Heart right ventricle (tissue), 16 donors: ENCODE results near the gene STARD7. TPM values are rescaled to one million over a fixed set of nuclear protein-coding genes. Genes with fewer than 3 reads are reported as not detected.

Source experiments
- ATAC-seq, 8 donors: fragments of 200-7000 bp; cut with Tn5 transposase; one replicate each; pipeline ENCODE4 v1.9.1; 2020; ENCODE audit warnings: mild to moderate bottlenecking in 8 of 8, moderate library complexity in 8 of 8, moderate number of reproducible peaks in 1 of 8
- DNase-seq, 2 donors: peaks; one replicate each; pipeline ENCODE4 v3.0.0-alpha.2; 2020
- H3K27ac ChIP-seq, 10 donors: fragments of 200-600 bp; sonication (generic) in 2 of 10; one replicate each; pipeline versions ENCODE4 v1.5.0 to v1.8.0; 2020 to 2022; ENCODE audit warnings: mild to moderate bottlenecking in 3 of 10
- H3K27me3 ChIP-seq, 7 donors: fragments of 200-600 bp; one replicate each; pipeline ENCODE4 v1.8.0; 2021 to 2022; ENCODE audit warnings: mild to moderate bottlenecking in 2 of 7
- H3K36me3 ChIP-seq, 9 donors: fragments of 200-600 bp; sonication (generic) in 1 of 9; one replicate each; pipeline versions ENCODE4 v1.5.0 to v1.8.0; 2020 to 2022; ENCODE audit warnings: mild to moderate bottlenecking in 2 of 9
- H3K4me1 ChIP-seq, 9 donors: fragments of 200-600 bp; sonication (generic) in 1 of 9; one replicate each; pipeline versions ENCODE4 v1.5.0 to v1.8.0; 2020 to 2022; ENCODE audit warnings: mild to moderate bottlenecking in 4 of 9
- H3K4me3 ChIP-seq, 10 donors: fragments of 200-600 bp; sonication (generic) in 2 of 10; one replicate each; pipeline versions ENCODE4 v1.5.0 to v1.8.0; 2020 to 2022; ENCODE audit warnings: mild to moderate bottlenecking in 7 of 10, moderate library complexity in 2 of 10
- H3K9me3 ChIP-seq, 11 donors: fragments of 200-600 bp in 10 of 11; sonication (generic) in 2 of 11; one replicate each; pipeline versions ENCODE4 v1.5.0 to v1.8.0; 2013 to 2022; ENCODE audit warnings: mild to moderate bottlenecking in 2 of 11, control low read depth in 1 of 11, moderate library complexity in 1 of 11
- CTCF ChIP-seq, 9 donors: fragments of 200-600 bp; sonication (generic) in 2 of 9; IDR thresholded peaks; one replicate each; pipeline versions ENCODE4 v1.5.0 to v1.8.0; 2021 to 2022; ENCODE audit warnings: antibody characterized with exemption in 9 of 9, mild to moderate bottlenecking in 5 of 9, moderate library complexity in 1 of 9
- whole genome bisulfite sequencing, 2 donors: extraction: QIAGEN DNeasy Blood & Tissue Kit; methylation state at CpG; one replicate each; pipeline ENCODE4 v1.1.7; 2013; ENCODE audit warnings: inconsistent platforms in 1 of 2; 5-methylcytosine and 5-hydroxymethylcytosine counted together
- intact Hi-C, 10 donors: fragments of 100-400 bp; cut with DNase I; formaldehyde crosslinking; loops; one replicate each; pipeline versions ENCODE4 v1.11.1 to v1.14.2; 2022
- polyA plus RNA-seq, 2 donors: library from polyadenylated mRNA; stranded (reverse); fragments of 200-250 nt; gene quantifications; one replicate each; pipeline ENCODE4 v1.2.3, GENCODE V29; 2013
- total RNA-seq, 10 donors: library from RNA; stranded (reverse); fragmentation: NEBNext Ultra II Directional in 3 of 10; extraction: Animal tissue kit (Norgen Biotek cat#: 25700) in 3 of 10; gene quantifications; one replicate each; pipeline versions ENCODE4 v1.2.1 to v1.2.4, GENCODE V29; 2021 to 2023
- donor health status: Arrhythmogenic right ventricular cardiomyopathy.
- donor health status: ischemic (EF 13 %, LVEDD 7.1; RV severe dilation, severe dysfunction).
- donor health status: healthy with polysubstance abuse.
- donor health status: DM: no; HTN: yes; CAD: no.
- donor health status: DM: no; HTN: no; CAD: no.
- donor health status: ischemic (EF 25% LVEDD 6.9; RV normal size, moderate dysfunction).
- donor health status: ischemic (EF 25% LVEDD 5.7; RV mildly dilated, moderate dysfunction).
- donor health status: healthy.
- donor health status: DM: yes; HTN: yes; CAD: no.
- donor health status: Ischemic cardiomyopathy.
- donor health status: ischemic (EF 35%, LVEDD 5.7; RV mildly dilated, moderate dysfunction).
- donor health status: nonischemic (EF 11% LVEDD 7.7; RV severe dilation, severe dysfunction).
- donor health status: DM: yes; HTN: yes; CAD: no.
- donor health status: PGD.
- donor health status: ischemic (EF 29% LVEDD 5.4; RV normal size, mild dysfunction).
- donor health status: nonischemic (EF 23%, LVEDD 6.1; RV moderate dilation, normal function).

STARD7 gene
- total and polyA plus RNA-seq, 12 donors: 50.8 to 397 (median 191) TPM

- WGBS, 2 donors: 79 to 84% methylated on average over 17 of the region's 17 CpGs
- H3K4me3 ChIP-seq: no peak overlapping the region
- DNase-seq (no peak), ATAC-seq (no peak)
- H3K27me3 ChIP-seq: peaks cover 0 to 12% (median 0%) of the 10 kb centered on the region in 7 donors
- H3K4me1 ChIP-seq: peaks cover 0 to 20% (median 0%) of the 10 kb centered on the region in 9 donors
- no peak for TF ChIP-seq CTCF (IDR thresholded peaks at IDR 0.05)
- H3K36me3 ChIP-seq: no peaks in the 10 kb centered on the region
- H3K27ac ChIP-seq: peak overlapping the region in 1 of 10 donors; percentile 6
- H3K9me3 ChIP-seq: peaks cover 0 to 9% (median 0%) of the 10 kb centered on the region in 11 donors
- intact Hi-C loops: no loop called here
Measured at GRCh38 chr2:96159084-96159830, 49.4 kb downstream of the STARD7 start.

GRCh38 chr2:96158554-96158940, 50.1 kb downstream of the STARD7 start:
- Histone ChIP-seq H3K4me1 (peaks cover 0 to 16% (median 0%) of the 10 kb centered on the region in 9 donors), H3K9me3 (peaks cover 0 to 9% (median 0%) of the 10 kb centered on the region in 11 donors), H3K27me3 (peaks cover 0 to 12% (median 0%) of the 10 kb centered on the region in 7 donors), H3K36me3 (no peaks in the 10 kb centered on the region), H3K4me3 (no peak overlapping the region), H3K27ac (peak overlapping the region in 1 of 10 donors; percentile 48)
- WGBS, 2 donors: 84 to 89% methylated on average over 14 of the region's 14 CpGs
- intact Hi-C loops: no loop called here
- DNase-seq (no peak), ATAC-seq (no peak)
- no peak for TF ChIP-seq CTCF (IDR thresholded peaks at IDR 0.05)

GRCh38 chr2:96157649-96158553, 50.7 kb downstream of the STARD7 start:
- Histone ChIP-seq H3K4me3 (no peak overlapping the region), H3K4me1 (peaks cover 0 to 10% (median 0%) of the 10 kb centered on the region in 9 donors), H3K9me3 (peaks cover 0 to 9% (median 0%) of the 10 kb centered on the region in 11 donors), H3K27me3 (peaks cover 0 to 12% (median 0%) of the 10 kb centered on the region in 7 donors), H3K36me3 (no peaks in the 10 kb centered on the region), H3K27ac (peak overlapping the region in 1 of 10 donors; percentile 48)
- intact Hi-C loops: no loop called here
- DNase-seq: no peak
- peak in 6 of 8 donors; percentile 7 to 21 (median 16) for ATAC-seq
- 78 to 81% methylated on average over 19 of the region's 19 CpGs for WGBS, 2 donors
- TF ChIP-seq CTCF (IDR thresholded peaks at IDR 0.05): no peak

GRCh38 chr2:96156926-96157648, 51.5 kb downstream of the STARD7 start:
- no peak for TF ChIP-seq CTCF (IDR thresholded peaks at IDR 0.05)
- peak overlapping the region in 1 of 10 donors; percentile 48 for H3K27ac ChIP-seq
- no peaks in the 10 kb centered on the region for H3K36me3 ChIP-seq
- ATAC-seq (no peak), DNase-seq (no peak)
- no peak overlapping the region for H3K4me3 ChIP-seq
- 93 to 95% methylated on average over 5 of the region's 5 CpGs for WGBS, 2 donors
- peaks cover 0 to 12% (median 0%) of the 10 kb centered on the region in 7 donors for H3K27me3 ChIP-seq
- H3K9me3 ChIP-seq: peaks cover 0 to 9% (median 0%) of the 10 kb centered on the region in 11 donors
- peaks cover 0 to 10% (median 0%) of the 10 kb centered on the region in 9 donors for H3K4me1 ChIP-seq
- intact Hi-C loops: no loop called here
